C1 segment of cervical spinal cord (tissue), 14 donors: Measurements from ENCODE around the gene SPR.
"Not testable (repeated sequence)": the region's sequence is repeated elsewhere in the genome, so short reads cannot be mapped to it uniquely, and the experiment has no call there.

ENCODE experiments used
- DNase-seq, 14 donors: peaks; one replicate each; lab custom pipeline; 2025; lab: John Stamatoyannopoulos, UW

Gene SPR

GRCh38 chr2:72888438-72889202, 1.4 kb downstream of the SPR start:
- DNase-seq, result no peak

GRCh38 chr2:72889991-72890390, 2.8 kb downstream of the SPR start:
- DNase-seq, result no peak

- peak in 1 of 14 donors; percentile 29 for DNase-seq
These were observed 4.0 kb downstream of the SPR start for GRCh38 chr2:72891091-72891818.

GRCh38 chr2:72892506-72893173, 5.4 kb downstream of the SPR start:
- DNase-seq, result peak in 9 of 14 donors; percentile 9 to 58 (median 29)

- peak in 1 of 14 donors; percentile 2 for DNase-seq
These were observed 6.5 kb downstream of the SPR start for GRCh38 chr2:72893594-72894319.

GRCh38 chr2:72894514-72894913, 7.3 kb downstream of the SPR start:
- no peak for DNase-seq

GRCh38 chr2:72895154-72895553, 7.9 kb downstream of the SPR start:
- no peak for DNase-seq

GRCh38 chr2:72895759-72896281, 8.6 kb downstream of the SPR start:
- DNase-seq, result peak in 1 of 14 donors; percentile 21

GRCh38 chr2:72896446-72896845, 9.2 kb downstream of the SPR start:
- DNase-seq, result no peak

GRCh38 chr2:72897785-72898584, 10.8 kb downstream of the SPR start:
- no peak for DNase-seq

- DNase-seq, result no peak
These were observed 11.3 kb downstream of the SPR start for GRCh38 chr2:72898585-72898906.

- no peak for DNase-seq
These were observed 13.1 kb downstream of the SPR start for GRCh38 chr2:72900191-72900825.

GRCh38 chr2:72901426-72901825, 14.2 kb downstream of the SPR start:
- DNase-seq, result no peak

GRCh38 chr2:72907369-72907768, 20.2 kb downstream of the SPR start:
- not testable (repeated sequence) for DNase-seq

GRCh38 chr2:72908741-72909140, 21.5 kb downstream of the SPR start:
- no peak for DNase-seq

- DNase-seq, result no peak
These were observed 24.0 kb downstream of the SPR start for GRCh38 chr2:72911256-72911655.

GRCh38 chr2:72913486-72914205, 26.4 kb downstream of the SPR start:
- no peak for DNase-seq

- DNase-seq, result no peak
These were observed 27.0 kb downstream of the SPR start for GRCh38 chr2:72914206-72914559.

- no peak for DNase-seq
These were observed 27.5 kb downstream of the SPR start for GRCh38 chr2:72914589-72915319.
